ENCODE results near the gene HSP90B1. TPM values are rescaled to one million over a fixed set of nuclear protein-coding genes. Genes with fewer than 3 reads are reported as not detected.

The HSP90B1 gene
- total RNA-seq, 8 experiments from 2014 or later = 232 to 997 (median 542) TPM

Other genes with a start within 250 kb of the HSP90B1 start
- gene NT5DC3, start 89.2 kb upstream of the HSP90B1 start, total RNA-seq = 1 to 10 TPM; 1.0 to 7.5 (median 3.3) TPM
- 10 to 100 TPM; 21.5 to 49.3 (median 32.8) TPM for gene TDG, start 35.5 kb downstream of the HSP90B1 start, total RNA-seq
- gene GLT8D2, start 119.8 kb downstream of the HSP90B1 start, total RNA-seq = 10 to 100 TPM in 2 of 8 experiments, 1 to 10 TPM in 6; 1.3 to 31.2 (median 3.4) TPM
- 10 to 100 TPM; 10.1 to 25.0 (median 16.8) TPM for gene HCFC2, start 134.1 kb downstream of the HSP90B1 start, total RNA-seq
- gene NFYB, start 207.8 kb downstream of the HSP90B1 start, total RNA-seq = 10 to 100 TPM in 7 of 8 experiments, 1 to 10 TPM in 1; 8.3 to 25.7 (median 25.2) TPM